ENCODE data around the gene RGS6.

Gene RGS6

GRCh38 chr14:72094844-72095582, 162.8 kb downstream of the RGS6 start:
- no peak for DNase-seq

- DNase-seq, result no peak
Measured at GRCh38 chr14:72097173-72097783, 165.0 kb downstream of the RGS6 start.

- no peak for DNase-seq
Measured at GRCh38 chr14:72098210-72098609, 166.0 kb downstream of the RGS6 start.

DNA sequence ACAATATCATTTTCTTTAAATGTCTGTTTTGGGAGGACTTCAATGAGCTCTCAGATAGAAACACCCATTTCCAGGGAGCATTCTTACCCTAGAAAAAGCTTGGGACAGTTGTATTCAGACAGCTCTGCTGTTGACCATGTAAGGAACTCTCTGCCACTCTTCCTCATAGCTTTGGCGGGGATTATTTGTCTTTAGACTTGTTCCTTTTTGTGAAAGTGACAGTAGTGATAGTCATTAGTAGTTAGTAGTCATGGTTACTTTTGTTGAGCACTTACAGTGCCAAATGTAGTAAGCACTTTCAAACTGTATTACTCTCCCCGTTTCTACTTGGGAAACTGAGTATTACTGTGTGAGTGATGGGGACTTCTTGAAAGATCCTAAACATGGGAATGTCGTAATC, 167.3 kb downstream of the RGS6 start:
- DNase-seq, result no peak

GRCh38 chr14:72104011-72104613, 171.9 kb downstream of the RGS6 start:
- no peak for DNase-seq

DNA sequence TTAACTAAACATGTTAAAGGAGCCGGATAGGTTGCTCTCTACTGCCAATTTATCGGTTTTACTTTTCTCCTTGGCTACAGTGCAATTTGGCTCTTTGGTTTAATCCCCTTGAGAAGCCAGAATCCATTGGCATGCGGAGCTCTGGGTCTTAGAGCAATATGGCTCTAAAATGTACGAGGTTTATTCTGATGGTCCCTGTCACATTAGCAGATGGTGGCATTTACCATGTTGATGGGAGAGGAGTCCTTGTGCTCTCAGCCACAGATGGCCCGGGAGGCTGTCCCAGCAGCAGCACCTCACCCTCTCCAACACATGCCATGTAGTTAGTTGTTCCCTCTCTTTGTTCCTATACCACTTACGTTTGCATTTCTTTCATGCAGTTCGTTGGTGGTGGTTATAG, 179.7 kb downstream of the RGS6 start:
- DNase-seq, result no peak

DNA sequence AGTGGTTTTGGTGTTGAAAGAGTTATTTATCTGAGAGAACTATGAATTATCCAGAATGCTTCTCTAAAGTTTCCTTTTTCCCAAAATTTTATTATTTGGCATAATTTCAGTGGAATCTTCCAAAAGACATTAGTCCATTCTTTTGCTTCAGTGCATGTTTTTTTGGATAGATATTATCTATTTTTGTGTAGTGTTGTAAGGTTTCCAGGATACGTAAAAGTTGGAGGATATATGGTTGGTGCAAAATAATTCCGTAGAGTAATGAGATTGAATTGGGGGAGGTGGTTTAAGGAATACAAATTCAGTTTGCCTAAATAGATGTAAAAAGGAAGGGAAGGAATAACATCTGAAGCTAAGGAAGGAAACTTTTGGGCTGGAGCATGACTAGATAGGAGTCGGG, 186.6 kb downstream of the RGS6 start:
- no peak for DNase-seq

DNA sequence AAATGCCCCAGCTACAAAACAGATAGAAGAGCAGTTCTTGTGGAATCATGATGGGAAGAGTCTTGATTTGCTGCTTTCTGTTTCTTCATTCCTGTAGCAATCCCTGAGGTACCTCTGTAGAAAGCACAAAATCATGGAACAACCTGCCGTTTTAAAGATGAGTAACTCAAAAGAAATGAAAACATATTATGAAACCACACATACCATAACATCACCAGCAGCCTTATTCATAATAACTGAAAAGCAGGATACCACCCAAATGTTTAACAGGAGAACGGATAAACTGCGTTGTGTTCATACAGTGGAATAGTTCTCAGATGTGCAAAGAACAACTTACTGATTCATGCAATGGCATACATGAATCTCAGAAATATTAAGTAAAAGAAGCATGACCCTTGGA, 188.1 kb downstream of the RGS6 start:
- DNase-seq, result no peak

- DNase-seq, result no peak
Measured at GRCh38 chr14:72123755-72124154, 191.5 kb downstream of the RGS6 start.

DNA sequence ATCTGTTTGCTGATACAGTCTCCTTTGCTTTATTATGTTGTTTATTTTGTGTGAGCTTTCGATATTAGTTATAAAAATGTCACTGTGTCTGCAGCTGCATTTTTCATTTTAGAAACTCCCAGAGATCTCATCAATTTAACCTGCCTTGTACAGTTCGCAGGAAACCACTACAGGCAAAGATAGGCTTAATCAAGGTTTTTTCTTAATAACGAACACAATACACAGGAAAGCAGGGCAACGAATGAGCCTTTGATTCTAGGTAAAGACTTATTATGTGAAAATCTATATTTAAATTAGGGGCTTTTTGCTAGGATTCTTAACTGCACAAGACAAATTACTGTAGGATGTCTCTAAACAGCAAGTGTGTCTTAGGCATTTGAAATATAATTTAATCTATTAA, 191.9 kb downstream of the RGS6 start:
- DNase-seq, result no peak

GRCh38 chr14:72126091-72126490, 193.9 kb downstream of the RGS6 start:
- DNase-seq, result no peak

GRCh38 chr14:72126561-72126960, 194.3 kb downstream of the RGS6 start:
- no peak for DNase-seq

DNA sequence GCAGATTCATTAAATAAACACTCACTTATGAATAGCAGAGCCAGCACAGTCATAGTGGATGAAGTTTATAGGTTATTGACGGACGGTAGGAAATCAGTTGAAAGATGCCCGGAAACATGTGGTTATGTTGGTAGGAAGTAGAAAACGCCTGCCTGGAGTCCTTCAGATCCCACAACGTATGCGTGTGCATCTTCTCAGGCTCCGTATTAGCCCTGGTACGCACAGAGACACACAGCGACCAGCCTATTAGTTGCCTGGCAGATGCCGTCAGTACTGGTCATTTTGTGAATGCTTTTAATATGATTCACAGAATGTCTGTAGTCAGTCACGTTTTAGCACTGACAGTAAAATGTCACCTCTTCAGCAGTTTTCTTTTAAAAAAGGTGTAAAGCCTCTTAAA, 196.4 kb downstream of the RGS6 start:
- no peak for DNase-seq

GRCh38 chr14:72129291-72129690, 197.1 kb downstream of the RGS6 start:
- DNase-seq, result no peak

DNA sequence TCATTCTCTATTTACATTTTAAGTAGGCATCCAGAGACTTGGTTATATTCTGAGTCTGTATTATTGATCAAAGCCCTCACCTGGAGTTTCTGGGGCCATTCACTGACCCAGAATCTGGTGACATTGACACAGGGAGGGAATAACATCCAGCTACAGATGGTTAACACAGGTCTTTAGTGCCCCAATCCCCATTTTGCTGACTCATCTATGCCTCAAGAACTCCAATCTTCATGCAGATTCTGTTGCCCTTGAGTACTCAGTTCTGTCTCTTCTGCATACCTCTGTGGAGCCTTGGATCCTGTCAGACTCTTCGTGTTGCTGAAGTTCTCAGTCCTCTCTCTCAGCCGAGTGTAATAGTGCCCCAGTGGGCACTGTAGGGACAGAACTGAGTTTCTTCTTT, 208.9 kb downstream of the RGS6 start:
- no peak for DNase-seq

GRCh38 chr14:72142328-72142727, 210.1 kb downstream of the RGS6 start:
- DNase-seq, result peak; percentile 94

GRCh38 chr14:72146241-72146640, 214.0 kb downstream of the RGS6 start:
- no peak for DNase-seq

DNA sequence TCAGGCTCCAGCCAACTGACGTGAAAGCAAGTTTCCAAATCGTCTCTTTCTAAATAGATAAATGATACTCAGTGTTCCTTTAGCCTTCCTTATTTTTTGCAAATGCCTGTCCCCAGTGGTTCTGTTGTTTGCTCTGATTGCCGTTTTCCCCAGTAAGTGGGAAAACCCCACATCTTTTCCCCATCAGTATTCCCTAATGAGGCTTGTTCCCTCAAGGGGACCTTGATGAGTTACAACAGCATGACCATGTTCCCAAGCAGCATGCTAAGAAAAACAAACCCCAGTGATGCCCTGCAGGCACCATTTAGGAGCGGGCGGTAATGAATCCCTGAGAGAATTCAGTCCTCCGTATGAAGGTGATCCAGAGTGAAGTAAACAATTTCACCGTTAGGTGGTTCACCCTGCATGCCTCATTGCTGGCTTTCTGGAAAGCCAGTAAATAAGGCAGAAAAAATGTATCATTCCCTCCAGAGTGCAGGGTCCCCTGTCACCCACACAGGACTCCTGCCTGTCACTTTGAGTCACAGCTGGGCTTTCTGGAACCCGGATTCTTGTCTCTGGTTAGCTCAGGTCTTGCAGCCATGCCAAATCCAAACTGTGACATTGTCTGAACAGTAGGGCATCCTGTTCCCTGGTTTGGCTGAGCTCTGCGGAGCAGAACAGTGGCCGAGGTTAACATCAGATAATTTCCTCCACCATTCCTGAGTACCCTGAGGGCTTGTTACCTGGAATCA, 222.6 kb downstream of the RGS6 start:
- no peak for DNase-seq

GRCh38 chr14:72155379-72155993, 223.3 kb downstream of the RGS6 start:
- DNase-seq, result no peak

GRCh38 chr14:72164420-72165228, 232.4 kb downstream of the RGS6 start:
- DNase-seq, result no peak

GRCh38 chr14:72165229-72165698, 233.0 kb downstream of the RGS6 start:
- DNase-seq, result no peak

DNA sequence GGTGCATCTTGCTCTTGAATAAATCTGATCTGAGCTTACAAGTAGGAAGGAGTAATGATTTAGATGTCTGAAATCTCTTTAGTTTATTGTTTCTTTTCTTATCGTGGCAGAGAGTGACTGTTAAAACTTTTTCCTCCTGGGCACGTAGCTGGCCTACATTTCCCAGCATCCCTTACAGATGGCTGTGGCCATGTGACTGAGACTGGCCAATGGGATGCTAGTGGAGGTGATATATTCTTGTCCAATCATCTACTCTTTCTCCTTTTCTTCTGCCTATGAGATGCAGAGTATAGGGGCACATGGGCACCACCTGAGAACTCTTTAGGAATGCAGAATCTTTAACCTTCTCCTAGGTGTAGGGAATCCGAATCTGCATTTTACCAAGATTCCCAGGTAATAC, 237.3 kb downstream of the RGS6 start:
- DNase-seq, result no peak

Measured in NCI-H187 treated with DMSO at 0.1 percent for 48 hours (cell line).